HUES48 (cell line): ENCODE data around the gene ZDHHC1.

Experiments
- H3K27ac ChIP-seq: one replicate; pipeline ENCODE4 v1.7.0; 2013; ENCODE audit warnings: low read depth, low read length, inconsistent platforms
- H3K27me3 ChIP-seq: 2 replicates; pipeline ENCODE4 v1.6.1; 2013; ENCODE audit warnings: mild to moderate bottlenecking, low read length; ENCODE audit not compliant: control insufficient read depth, insufficient read depth
- H3K36me3 ChIP-seq: 2 replicates; pipeline ENCODE4 v1.6.1; 2013; ENCODE audit warnings: low read length; ENCODE audit not compliant: control insufficient read depth, insufficient read depth
- H3K4me1 ChIP-seq: 2 replicates; pipeline ENCODE4 v1.6.1; 2013; ENCODE audit warnings: mild to moderate bottlenecking, low read length; ENCODE audit not compliant: control insufficient read depth, insufficient read depth
- H3K4me3 ChIP-seq: 2 replicates; pipeline ENCODE4 v1.5.1; 2013; ENCODE audit warnings: mild to moderate bottlenecking, low read depth, low read length
- H3K9ac ChIP-seq: 2 replicates; pipeline ENCODE4 v1.6.1; 2013; ENCODE audit warnings: mild to moderate bottlenecking, low read depth, low read length, moderate library complexity
- H3K9me3 ChIP-seq: 2 replicates; pipeline ENCODE4 v1.6.1; 2013; ENCODE audit warnings: low read length; ENCODE audit not compliant: control insufficient read depth, insufficient read depth

Gene ZDHHC1

GRCh38 chr16:67397812-67398545, 18.3 kb downstream of the ZDHHC1 start:
- peaks cover 44% of the 10 kb centered on the region for H3K27me3 ChIP-seq
- no peak overlapping the region for H3K4me3 ChIP-seq
- H3K9me3 ChIP-seq = no peaks in the 10 kb centered on the region
- H3K27ac ChIP-seq = no peak overlapping the region
- no peaks in the 10 kb centered on the region for H3K36me3 ChIP-seq
- peaks cover 25% of the 10 kb centered on the region for H3K4me1 ChIP-seq
- H3K9ac ChIP-seq = no peak overlapping the region

GRCh38 chr16:67397036-67397801, 19.1 kb downstream of the ZDHHC1 start:
- Histone ChIP-seq H3K9ac (no peak overlapping the region), H3K27ac (no peak overlapping the region), H3K4me3 (no peak overlapping the region), H3K27me3 (peaks cover 51% of the 10 kb centered on the region), H3K9me3 (no peaks in the 10 kb centered on the region), H3K36me3 (no peaks in the 10 kb centered on the region), H3K4me1 (peaks cover 30% of the 10 kb centered on the region)

GRCh38 chr16:67396159-67397035, 19.9 kb downstream of the ZDHHC1 start:
- Histone ChIP-seq H3K36me3 (no peaks in the 10 kb centered on the region), H3K9me3 (no peaks in the 10 kb centered on the region), H3K4me3 (peak overlapping the region; percentile 49; the same call in 1 of the 2 replicates), H3K27me3 (peaks cover 59% of the 10 kb centered on the region), H3K9ac (no peak overlapping the region), H3K27ac (no peak overlapping the region), H3K4me1 (peaks cover 30% of the 10 kb centered on the region)

- Histone ChIP-seq H3K4me3 (no peak overlapping the region), H3K9me3 (no peaks in the 10 kb centered on the region), H3K36me3 (no peaks in the 10 kb centered on the region), H3K27me3 (peaks cover 63% of the 10 kb centered on the region), H3K27ac (no peak overlapping the region), H3K4me1 (peaks cover 30% of the 10 kb centered on the region), H3K9ac (no peak overlapping the region)
Measured at GRCh38 chr16:67395458-67396158, 20.7 kb downstream of the ZDHHC1 start.

DNA sequence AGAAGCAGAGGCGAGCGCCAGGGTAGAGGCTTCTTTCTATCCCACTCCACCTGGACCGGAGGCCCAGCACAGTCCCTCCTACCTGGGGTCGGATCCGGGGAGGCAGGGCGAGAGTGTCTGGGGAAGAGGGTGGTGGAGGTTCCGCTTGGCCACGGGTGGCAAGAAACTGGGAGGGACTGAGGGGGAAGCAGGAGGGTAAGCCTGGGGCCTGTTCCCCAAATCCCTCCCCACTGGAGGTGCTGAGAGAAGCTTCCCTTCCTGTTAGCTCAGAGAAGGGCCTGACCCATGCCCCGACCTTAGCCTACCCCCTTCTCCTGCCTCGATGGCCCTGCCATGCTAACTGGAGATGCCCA, 21.2 kb downstream of the ZDHHC1 start:
- peaks cover 63% of the 10 kb centered on the region for H3K27me3 ChIP-seq
- no peaks in the 10 kb centered on the region for H3K9me3 ChIP-seq
- H3K4me3 ChIP-seq = peak overlapping the region; percentile 59; the same call in 1 of the 2 replicates
- H3K36me3 ChIP-seq = no peaks in the 10 kb centered on the region
- no peak overlapping the region for H3K27ac ChIP-seq
- H3K9ac ChIP-seq = no peak overlapping the region
- H3K4me1 ChIP-seq = peaks cover 30% of the 10 kb centered on the region

DNA sequence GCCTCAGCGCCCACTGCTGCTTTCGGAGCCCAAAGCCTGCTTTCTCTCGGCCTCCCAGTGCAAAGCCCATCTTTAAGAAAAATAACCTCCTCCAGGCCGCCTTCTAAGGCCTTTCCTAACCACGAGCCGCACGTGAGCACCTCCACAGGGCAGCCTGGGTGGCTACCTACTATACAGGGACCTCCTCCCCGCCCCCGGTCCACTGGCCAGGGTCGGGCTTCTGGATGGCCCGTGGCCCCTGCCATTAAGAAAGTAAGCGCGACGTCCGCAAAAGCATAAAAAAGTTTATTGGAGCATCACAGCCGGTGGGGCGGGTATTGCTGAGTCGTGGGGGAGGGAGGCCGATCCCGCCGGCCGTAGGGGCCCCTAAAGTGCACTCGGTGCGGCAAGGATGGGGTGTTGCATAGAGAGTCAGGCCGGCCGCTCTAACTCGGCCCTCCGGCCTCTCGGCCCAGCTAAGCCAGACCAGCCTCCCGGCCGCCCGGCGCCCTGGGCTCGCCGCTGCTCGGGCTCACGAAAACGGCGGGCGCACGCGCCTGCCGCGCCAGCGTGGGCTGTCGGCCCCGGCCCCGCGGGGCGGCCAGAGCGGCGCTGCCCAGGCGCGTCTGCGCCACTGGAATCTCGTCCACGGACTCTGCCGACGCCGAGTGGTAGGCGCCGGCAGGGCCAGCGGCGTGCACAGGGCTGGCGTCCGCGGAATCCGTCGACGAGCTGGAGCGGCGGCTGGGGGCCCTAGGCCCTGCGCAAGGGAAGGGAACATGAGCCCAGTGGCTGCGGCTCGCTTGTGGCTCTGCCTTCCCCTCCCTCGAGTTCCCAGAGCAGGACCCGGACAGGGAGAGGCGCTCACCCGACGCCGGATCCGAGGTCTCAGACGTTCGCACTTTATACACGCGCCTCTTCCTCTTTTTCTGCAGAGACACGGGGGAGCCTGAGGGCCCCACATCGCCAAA, 21.8 kb downstream of the ZDHHC1 start:
- H3K4me3 ChIP-seq = peak overlapping the region; percentile 59
- no peak overlapping the region for H3K27ac ChIP-seq
- H3K9me3 ChIP-seq = no peaks in the 10 kb centered on the region
- H3K36me3 ChIP-seq = no peaks in the 10 kb centered on the region
- H3K4me1 ChIP-seq = peaks cover 25% of the 10 kb centered on the region
- peaks cover 63% of the 10 kb centered on the region for H3K27me3 ChIP-seq
- no peak overlapping the region for H3K9ac ChIP-seq

GRCh38 chr16:67393788-67394154, 22.5 kb downstream of the ZDHHC1 start:
- peak overlapping the region; percentile 59; the same call in 1 of the 2 replicates for H3K4me3 ChIP-seq
- peaks cover 25% of the 10 kb centered on the region for H3K4me1 ChIP-seq
- H3K27me3 ChIP-seq = peaks cover 57% of the 10 kb centered on the region
- H3K36me3 ChIP-seq = no peaks in the 10 kb centered on the region
- no peak overlapping the region for H3K9ac ChIP-seq
- no peaks in the 10 kb centered on the region for H3K9me3 ChIP-seq
- no peak overlapping the region for H3K27ac ChIP-seq

- H3K4me1 ChIP-seq = peaks cover 25% of the 10 kb centered on the region
- peaks cover 52% of the 10 kb centered on the region for H3K27me3 ChIP-seq
- H3K9ac ChIP-seq = no peak within 1 kb of the TSS
- H3K4me3 ChIP-seq = peak within 1 kb of the TSS; percentile 59
- H3K9me3 ChIP-seq = no peaks in the 10 kb centered on the region
- no peaks in the 10 kb centered on the region for H3K36me3 ChIP-seq
- H3K27ac ChIP-seq = no peak within 1 kb of the TSS
Measured at GRCh38 chr16:67393111-67393787, 23.0 kb downstream of the ZDHHC1 start, which contains the start of gene TPPP3. TPPP3 (minus strand) TSS chr16:67393498; CDS start chr16:67391111, 2,387 bp downstream.

DNA sequence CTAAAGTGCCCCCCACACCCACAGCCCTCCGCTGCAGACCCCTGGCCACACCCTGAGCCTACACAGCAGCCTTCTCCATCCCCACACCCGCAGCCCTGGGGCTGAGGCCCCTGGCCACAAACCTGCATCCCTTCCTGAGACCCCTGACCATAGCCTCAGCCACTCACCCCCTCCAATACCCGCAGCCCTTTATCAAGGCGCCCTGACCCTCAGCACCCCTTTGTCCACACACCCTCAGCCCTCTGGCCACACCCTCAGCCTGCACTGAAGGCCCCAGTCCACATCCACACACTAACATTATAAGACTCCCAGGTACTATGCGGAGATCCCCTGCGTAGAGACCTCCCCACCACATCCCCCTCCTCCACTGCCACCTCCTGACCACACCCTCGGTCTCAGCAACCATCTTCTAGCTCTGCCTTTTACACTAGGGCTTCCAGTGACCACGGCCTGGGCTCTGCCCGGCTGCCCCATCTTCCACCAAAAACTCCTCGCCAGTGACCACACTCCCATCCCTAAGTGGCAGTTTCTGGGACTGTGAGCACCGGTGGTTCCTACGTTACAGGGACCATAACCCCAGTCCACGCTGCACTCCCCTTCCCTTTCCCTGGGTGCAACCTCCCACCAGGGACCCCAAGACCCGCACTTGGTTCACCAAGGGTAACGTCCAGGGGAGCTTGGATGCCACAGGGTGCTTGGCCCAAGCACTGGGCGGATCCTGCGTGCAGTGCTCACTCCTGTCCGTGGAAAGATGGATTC, 23.8 kb downstream of the ZDHHC1 start:
- Histone ChIP-seq H3K27me3 (peaks cover 50% of the 10 kb centered on the region), H3K4me3 (peak overlapping the region; percentile 59), H3K36me3 (no peaks in the 10 kb centered on the region), H3K4me1 (peaks cover 25% of the 10 kb centered on the region), H3K9me3 (no peaks in the 10 kb centered on the region), H3K27ac (no peak overlapping the region), H3K9ac (no peak overlapping the region)
